Gastrocnemius medialis (tissue), 4 donors: ENCODE data around the gene KDM4B.

Source experiments
- POLR2A ChIP-seq, 2 donors: fragments of 450-650 bp; IDR thresholded peaks; one replicate each; pipeline ENCODE4 v1.6.1; 2017; ENCODE audit warnings: antibody characterized with exemption in 2 of 2, mild to moderate bottlenecking in 2 of 2, moderate library complexity in 2 of 2
- TF ChIP-seq, protein P1 (sequence below), 5 experiments: fragments of 450-650 bp in 3 of 5; fragments of 200-600 bp in 2 of 5; sonication (generic) in 2 of 5; IDR thresholded peaks in 4 of 5; conservative IDR thresholded peaks in 1 of 5; 1 replicate in 4 of 5; 2 replicates in 1 of 5; pipeline ENCODE4 v1.5.1; 2016 to 2019; ENCODE audit warnings: antibody characterized with exemption in 5 of 5, mild to moderate bottlenecking in 3 of 5, moderate library complexity in 3 of 5

DNA sequence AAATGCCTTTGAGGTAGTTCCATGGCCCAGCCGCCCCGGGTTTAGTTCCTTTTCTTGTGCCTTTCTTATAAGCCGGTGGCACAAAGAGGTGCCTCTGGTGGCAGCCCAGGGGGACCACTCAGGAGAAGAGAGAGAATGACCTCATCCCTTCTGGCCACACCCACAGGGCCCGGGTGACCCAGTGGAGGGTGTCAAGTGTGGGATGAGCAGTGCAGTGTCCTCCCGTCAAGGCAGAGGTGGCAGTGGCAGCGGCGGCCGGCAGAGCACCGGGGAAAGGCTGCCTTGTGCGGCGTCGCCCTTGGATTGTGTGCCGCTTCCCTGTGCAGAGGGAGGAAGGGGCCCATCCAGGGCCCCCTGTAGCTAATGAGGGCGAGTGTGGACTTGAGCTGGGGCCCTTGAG lies 47.9 kb downstream of the KDM4B start:
- TF ChIP-seq, protein P1, sequence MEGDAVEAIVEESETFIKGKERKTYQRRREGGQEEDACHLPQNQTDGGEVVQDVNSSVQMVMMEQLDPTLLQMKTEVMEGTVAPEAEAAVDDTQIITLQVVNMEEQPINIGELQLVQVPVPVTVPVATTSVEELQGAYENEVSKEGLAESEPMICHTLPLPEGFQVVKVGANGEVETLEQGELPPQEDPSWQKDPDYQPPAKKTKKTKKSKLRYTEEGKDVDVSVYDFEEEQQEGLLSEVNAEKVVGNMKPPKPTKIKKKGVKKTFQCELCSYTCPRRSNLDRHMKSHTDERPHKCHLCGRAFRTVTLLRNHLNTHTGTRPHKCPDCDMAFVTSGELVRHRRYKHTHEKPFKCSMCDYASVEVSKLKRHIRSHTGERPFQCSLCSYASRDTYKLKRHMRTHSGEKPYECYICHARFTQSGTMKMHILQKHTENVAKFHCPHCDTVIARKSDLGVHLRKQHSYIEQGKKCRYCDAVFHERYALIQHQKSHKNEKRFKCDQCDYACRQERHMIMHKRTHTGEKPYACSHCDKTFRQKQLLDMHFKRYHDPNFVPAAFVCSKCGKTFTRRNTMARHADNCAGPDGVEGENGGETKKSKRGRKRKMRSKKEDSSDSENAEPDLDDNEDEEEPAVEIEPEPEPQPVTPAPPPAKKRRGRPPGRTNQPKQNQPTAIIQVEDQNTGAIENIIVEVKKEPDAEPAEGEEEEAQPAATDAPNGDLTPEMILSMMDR (IDR thresholded peaks at IDR 0.05 in 4 of 5, conservative IDR thresholded peaks at IDR 0.05 in 1 of 5): no peak
- no peak for TF ChIP-seq POLR2A (IDR thresholded peaks at IDR 0.05)
